GM18861 (cell line): ENCODE data around the gene CTCFL.
"Not testable (repeated sequence)": the region's sequence is repeated elsewhere in the genome, so short reads cannot be mapped to it uniquely, and the experiment has no call there.

ENCODE experiments used
- ATAC-seq: cut with Tn5 transposase; IDR thresholded peaks from one replicate; pipeline ENCODE4 v1.9.1; 2021; ENCODE audit not compliant: unreplicated experiment

CTCFL gene

DNA sequence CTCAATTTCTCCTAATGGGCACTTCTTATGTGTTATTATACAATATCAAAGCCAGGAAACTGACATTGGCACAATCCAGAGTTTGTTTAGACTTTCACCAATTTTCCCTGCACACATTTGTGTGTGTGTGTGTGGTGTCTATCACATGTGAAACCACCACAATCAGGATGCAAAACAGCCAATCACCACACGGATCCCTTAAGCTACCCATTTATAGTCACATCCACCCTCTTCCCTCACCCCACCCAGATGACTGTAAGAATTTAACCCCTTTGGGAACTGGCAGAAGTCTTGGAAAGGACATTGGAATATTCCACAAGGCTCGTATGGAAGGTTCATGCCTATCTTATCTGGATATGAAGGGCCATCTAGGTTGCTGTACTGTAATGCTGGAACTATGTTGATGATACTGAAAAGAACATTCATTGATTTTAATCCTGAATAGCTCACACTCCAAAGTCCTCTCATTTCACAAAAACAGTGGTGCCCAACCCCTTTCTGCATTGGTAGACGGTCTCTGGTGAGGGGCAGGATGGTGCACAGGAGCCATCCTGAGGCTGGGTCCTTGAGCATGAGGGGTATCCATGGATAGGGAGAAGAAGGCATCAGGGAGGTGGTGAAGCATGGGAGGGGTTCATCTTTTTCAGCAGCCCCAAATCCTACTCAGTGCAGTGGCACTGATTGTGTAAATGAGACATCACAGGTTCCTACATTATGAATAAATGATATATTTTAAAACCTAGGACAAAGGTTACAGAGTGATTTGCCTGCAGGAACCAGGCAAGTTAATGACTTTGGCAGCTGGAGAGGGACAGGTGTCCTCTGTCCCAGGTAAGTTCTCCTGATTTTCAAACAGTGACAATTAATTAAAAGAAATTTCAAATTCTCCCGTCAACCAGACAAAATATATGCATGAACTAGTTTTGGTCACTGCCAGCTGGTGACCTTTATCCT, 12.1 kb upstream of the CTCFL start:
- ATAC-seq: no peak

DNA sequence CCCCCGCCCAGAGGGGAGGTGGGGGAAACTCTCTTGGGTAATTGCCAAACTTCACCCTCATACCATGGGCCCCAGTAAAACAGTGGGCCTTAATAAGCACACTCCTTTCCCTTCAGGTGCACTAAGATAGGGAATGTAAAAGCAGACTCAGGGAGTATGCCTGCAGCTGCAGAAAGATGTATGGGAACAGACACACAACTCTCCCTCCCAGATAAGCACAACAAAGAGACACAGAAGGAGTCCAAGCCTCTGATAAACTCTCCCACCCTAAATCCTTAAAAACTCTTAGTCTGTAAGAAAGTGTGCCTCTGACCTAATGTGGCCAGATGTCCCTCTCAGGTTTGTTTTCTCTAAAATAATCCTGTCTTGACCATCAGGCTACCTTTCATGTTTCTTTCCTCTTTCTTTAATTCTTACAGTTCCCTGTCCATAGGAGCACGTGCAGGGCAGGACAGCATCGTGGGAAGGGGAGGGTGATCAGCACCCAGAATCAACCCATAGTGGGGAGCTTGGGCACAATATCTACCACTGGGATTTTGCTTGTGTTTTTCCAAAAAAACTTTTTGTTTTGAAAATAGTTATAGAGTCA, 11.3 kb upstream of the CTCFL start:
- no peak for ATAC-seq

DNA sequence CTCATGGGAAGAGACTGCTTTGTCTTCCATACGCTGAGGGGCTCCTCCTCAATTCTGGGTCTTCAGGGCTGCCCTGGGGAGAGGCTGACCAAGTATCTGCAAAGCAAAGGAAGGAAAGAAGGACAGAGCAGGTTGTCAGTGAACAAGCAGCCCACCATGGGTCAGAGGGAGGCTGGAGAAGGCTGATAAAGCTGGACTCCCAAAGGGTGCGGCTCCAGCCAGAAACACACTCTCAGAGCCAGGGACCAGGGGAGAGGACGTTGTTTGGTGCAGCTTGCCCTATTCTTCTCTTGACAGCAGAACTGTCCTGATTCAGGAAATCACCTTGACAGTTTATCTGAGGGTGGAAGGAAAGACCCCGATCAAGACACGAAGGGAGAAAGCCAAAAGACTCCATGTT, 10.4 kb upstream of the CTCFL start:
- no peak for ATAC-seq

DNA sequence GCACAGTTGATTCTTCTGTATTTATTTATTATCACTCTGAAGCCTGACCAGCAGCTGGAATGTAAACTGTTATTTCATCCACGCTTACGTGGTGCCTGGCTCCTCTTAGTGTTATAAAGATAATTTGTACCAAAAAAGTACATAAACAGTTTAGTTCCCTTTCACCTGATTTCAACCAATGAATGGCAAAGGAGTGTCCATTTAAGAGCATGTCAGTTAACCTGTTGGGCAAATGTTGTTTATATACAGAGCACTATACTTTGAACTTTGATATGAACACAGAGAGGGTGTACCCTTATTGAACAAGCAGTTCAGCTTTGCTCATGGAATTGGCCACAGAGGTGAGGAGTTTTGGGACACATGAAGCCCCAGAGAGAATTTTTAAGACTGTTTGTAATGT, 7.2 kb upstream of the CTCFL start:
- no peak for ATAC-seq

DNA sequence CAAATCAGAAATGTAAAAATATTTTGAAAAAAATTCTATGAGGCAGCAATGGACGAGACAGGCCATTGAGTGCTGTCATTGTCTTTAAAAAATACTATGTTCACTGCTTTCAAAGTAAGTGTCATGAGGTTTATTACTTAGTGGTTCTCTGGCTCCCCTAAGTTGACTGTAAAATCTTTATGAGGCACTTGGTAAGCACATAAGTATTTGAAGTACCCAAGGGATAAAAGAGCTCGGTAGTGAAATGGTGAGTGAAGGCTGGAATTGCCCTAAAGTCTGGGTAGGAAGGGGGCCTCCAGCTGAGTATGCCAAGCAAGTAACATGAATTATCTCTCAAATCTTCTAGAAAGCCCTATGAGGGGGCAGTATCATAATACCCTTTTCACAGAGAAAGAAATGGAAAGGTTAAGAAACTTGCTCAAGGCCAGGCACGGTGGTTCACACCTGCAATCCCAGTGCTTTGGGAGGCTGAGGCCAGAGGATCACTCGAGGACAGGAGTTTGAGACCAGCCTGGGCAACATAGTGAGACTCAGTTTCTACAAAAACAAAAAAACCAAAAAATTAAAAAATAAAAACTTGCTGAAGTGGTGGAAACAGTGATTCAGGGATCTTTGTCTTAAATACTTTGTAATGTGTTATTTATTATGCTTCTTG, 5.5 kb upstream of the CTCFL start:
- ATAC-seq: no peak

DNA sequence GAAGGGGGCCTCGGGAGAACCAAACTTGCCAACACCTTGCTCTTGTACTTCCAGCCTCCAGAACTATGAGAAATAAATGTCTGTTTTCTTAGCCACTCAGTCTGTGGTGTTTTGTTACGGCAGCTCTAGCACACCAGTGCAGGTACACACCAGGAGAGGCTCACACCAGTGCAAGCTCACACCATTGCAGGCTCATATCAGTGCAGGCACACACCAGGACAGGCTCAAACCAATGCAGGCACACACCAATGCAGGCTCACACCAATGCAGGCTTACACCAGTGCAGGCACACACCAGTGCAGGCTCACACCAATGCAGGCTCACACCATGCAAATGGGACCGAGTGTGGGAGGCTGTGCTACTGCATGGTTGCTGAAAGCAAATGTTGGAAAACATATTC, 4.9 kb upstream of the CTCFL start:
- ATAC-seq: no peak

DNA sequence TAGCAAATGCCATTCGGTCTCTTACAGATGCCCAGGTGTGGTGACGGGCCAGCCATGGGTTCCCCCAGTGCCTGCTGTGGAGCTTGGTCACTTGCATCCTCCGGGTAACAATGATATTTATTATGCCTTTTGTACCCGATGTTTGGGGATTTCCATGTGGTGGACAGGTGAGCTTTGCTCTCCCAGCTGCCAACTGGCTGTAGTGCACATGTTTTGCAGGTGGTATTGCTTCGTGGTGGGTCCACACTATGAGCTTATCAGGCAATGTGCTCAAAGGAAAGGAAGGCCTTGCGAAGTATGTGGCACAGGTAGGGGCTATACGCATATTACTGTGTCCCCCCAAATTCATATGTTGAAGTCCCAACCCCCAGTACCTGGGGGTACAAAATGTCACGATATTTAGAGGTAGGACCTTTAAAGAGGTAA, 4.2 kb upstream of the CTCFL start:
- ATAC-seq: no peak

DNA sequence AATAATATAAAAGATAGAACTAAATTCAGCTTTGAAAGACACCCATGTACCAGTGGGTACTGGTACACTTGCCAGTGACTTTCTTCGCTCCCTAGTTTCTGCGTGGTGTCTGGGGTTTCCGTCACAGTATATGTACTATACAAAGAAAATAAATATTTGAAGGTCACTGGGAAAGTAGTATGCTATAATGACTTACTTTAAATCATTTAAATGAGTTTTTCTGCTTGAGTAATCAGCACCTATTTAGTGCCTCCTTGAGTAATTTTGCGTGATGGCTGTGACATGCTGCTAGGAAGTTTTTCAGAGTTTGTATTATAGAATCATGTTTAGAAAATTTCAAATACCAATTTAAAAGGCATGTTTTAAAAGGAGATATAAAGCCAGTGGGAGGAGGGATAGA, 3.2 kb upstream of the CTCFL start:
- ATAC-seq: no peak

DNA sequence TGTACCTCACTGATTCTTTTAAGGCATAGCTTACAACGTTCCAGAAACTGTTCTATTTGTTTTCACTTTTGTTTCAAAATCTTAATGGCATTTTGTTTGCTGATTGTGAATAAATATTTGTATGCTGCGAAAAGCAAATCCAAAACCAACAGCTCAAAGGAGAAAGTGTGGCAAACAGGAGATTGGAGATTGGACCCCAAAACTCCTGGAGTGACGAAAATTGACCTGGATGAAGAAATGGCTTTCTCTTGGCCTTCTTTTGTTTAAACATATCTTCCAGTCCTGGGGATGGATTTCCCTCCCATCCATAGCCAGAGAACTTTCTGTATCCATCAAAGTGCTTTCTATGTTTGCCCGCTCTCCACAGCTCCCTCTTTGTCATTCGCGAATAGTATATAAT, 2.8 kb upstream of the CTCFL start:
- no peak for ATAC-seq

DNA sequence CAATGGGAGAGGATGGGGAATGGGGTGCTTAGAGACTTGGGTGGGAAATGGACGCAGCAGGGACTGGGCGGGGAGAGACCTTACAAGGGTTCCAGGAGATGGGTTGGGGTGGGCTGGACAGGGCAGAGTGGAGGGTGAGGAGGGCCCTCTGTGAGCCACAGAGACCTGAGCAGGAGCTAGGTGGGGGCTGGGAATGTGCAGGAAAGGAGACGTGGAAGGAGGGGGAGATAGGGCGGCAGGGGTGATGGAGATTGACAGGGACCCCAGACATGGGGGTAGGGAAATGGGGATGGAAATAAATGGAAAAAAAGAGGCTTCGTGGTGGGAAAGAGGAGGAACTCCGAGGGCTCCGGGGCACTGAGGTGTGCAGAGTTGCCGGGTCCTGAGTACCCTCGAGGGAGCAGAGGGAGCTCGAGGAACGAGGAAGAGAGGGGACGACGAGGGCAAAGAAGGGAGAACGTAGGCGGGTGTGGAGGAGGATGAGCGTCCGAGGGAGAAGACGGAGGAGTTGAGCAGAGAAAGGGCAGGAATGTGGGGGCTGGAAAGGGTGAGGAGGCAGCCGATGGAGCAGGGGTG, 2.0 kb upstream of the CTCFL start:
- ATAC-seq: no peak

DNA sequence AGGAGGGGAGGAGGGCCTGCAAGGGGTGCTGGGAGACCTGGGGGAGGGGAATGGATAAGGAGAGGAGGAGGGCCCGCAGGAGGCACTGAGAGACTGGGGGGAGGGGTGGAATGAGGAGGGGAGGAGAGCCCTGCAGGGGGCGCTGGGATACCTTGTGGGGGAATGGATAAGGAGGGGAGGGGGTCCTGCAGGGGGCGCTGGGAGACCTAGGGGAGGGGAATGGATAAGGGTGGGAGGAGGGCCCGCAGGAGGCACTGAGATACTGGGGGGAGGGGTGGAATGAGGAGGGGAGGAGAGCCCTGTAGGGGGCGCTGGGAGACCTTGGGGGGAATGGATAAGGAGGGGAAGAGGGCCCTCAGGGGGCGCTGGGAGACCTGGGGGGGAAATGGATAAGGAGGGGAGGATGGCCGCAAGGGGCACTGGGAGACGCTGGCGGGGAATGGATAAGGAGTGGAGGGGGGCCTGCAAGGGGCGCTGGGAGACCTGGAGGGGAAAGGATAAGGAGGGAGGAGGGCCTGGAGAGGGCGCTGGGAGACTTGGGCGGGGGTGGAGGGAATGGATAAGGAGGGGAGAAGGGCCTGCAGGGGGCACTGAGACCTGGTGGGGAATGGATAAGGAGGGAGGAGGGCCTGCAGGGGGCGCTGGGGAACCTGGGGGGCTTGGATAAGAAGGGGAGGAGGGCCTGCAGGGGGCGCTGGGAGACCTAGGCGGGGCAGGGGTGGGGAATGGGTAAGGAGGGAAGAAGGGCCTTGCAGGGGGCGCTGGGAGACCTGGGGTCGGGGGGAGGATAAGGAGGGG, 1.3 kb upstream of the CTCFL start:
- no peak for ATAC-seq

DNA sequence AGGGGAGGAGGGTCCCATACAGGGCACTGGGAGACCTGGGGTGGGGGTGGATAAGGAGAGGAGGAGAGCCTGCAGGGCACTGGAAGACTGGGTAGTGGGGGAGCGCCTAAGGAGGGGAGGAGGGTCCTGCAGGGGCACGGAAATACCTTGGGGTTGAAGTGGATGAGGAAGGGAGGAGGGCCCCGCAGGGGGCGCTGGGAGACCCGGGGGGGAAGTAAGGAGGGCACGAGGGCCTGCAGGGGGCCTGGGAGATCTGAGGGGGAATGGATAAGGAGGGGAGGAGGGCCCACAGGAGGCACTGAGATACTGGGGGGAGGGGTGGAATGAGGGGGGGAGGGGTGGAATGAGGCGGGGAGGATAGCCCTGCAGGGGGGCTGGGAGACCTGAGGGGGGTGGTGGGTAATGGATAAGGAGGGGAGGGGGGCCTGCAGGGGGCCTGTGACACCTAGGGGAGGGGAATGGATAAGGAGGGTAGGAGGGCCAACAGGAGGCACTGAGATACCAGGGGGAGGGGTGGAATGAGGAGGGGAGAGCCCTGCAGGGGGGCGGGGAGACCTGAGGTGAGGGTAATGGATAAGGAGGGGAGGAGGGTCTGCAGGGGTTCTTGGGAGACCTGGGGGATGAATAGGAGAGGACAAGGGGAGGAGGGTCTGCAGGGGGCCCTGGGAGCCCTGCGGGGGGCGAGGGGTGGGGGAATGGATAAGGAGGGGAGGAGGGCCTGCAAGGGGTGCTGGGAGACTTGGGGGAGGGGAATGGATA, 567 bp upstream of the CTCFL start:
- ATAC-seq: no peak

DNA sequence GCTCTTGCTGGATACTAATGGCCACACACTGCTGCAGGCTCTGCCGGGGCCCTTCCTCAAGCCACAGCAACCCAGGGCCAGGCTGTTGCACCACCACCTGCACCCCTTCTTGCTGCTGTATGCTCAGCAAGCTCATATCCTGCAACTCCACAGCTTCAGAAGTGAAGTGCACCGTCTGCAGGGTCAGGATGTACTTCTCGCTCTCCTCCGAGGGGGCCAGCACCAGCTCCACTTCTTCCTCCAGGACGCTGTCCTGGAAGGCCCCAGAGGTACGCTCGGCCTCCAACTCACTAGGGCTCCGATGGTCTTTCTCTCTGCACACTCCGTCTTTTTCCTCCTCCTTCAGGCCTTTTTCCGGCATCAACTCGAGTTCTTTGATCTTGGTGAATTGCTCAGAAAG, 1.2 kb downstream of the CTCFL start:
- no peak for ATAC-seq

DNA sequence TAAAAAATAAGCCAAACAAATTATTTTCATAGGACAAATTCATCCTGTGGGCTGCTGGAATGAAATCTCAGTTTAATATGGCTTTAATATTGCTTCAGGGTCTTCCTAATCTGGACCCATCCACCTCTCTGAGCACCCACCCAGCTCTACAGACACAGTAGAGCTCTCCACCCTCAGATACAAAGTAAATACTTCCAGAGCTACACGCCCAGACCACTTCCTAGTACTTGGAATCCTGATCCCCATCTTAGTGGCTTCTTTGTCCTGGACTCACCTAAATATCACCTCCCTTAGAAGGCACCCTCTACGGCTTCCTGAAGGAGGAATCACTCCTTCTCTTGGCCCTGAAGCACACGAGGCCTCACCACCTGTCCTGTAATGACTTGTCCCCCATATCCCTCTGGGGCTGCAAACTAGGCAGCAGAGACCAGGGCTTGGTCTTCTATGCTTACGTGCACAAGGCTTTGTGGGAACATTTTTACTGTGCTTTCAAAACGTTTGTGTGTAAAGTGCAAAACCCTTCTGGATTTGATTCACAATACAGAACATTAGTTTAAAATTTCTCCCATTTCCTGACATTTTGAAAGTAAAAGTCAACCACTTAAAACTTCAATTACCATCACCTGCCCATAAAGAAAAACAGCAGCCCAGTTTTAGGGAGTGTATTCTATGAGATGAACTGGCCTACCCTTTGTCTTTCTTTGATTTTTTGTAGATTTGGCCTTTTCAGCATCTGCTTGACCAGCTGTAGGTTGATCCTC, 2.4 kb downstream of the CTCFL start:
- ATAC-seq: no peak

DNA sequence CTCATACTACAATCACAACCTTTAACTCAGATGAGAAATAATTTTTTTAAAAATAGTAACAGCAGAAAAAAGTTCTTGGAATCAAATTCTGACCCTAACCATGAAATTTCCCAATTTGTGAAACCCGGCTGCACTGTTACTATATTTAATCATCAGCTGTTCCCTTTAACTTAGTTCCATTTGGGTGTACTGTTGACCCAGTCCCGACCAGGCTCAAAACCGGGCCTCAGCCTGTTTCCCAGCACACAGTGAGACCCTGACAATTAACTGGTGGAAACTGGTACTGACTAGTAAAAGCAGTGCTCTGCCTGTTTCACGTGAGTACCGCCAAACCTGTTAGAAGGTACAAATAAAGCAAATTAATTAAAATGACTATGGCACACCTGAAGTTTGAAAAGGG, 7.0 kb downstream of the CTCFL start:
- no peak for ATAC-seq

DNA sequence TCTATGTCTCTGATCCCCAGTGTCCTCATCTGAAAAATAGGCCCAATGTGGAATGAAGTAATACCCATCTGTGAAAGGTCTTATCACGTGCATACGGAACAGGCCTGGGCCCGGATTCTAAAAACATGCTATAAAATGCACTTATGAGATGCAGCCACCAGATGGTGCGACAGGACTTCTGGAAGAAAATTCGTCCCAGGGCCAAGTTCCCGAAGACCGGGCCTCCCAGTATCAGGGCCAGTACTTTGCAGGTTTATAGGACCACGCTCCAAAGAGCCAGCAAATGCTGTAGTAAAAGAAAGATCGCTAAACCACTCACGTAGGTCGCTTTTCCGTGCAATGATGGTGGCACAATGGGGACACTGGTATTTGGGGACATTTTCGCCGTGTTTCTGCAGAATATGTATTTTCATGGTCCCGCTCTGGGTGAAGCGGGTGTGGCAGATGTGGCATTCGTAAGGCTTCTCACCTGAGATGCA, 10.6 kb downstream of the CTCFL start:
- ATAC-seq: no peak

DNA sequence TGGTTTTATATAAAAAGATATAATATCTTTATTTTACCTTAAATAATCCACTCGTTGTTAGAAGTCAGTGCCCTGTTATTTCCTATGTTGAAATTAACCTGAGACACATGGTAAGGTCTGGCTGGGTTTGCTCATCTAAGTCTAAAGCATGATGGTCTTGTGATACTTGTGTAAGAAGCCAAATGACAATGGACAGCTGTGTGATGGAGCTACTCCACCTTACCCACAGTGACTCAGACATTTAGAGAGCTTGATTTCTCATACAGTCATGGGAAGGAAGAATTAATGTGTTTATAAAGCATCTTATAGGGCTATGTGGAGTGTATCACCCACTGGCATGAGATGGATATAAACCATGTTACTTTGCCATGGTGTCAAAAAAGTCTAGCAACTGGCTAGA, 11.7 kb downstream of the CTCFL start:
- ATAC-seq: no peak

DNA sequence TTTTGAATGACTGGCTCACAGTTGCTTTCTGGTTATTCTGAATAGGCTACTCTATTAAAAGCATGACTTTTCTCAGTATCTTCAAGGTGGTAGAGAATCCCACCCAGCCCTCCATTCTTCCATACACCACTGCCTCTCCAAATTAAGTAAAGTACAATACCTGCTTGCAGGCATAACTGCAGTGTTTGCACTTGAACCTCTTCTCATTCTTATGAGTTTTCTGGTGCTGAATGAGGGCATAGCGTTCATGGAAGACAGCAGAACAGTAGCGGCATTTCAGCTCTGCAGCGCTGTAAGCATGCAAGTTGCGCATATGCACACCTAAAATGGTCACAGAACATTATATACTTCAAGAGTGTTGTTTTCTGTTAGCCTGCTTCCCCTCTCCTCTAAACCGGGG, 12.5 kb downstream of the CTCFL start:
- ATAC-seq: no peak

DNA sequence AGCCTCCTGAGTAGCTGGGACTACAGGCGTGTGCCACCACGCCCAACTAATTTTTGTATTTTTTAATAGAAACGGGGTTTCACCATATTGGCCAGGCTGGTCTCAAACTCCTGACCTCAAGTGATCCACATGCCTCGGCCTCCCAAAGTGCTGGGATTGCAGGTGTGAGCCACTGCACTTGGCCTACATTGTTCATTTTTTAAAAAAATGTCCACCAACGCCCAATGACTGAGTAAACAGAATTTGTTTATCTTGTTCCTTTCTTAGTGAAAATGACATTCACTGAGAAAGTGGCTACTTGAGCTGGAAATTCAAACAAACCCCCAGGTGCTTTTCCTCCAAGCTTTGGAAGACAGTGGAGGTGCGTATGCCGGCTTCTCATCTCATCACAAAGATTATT, 13.2 kb downstream of the CTCFL start:
- ATAC-seq: not testable (repeated sequence)
